A549 (cell line): ENCODE results near the gene MAP6. TPM values are rescaled to one million over a fixed set of nuclear protein-coding genes. Genes with fewer than 3 reads are reported as not detected.

ENCODE experiments used
- ATAC-seq, 2 experiments: fragments of 200-7000 bp in 1 of 2; fragments of >200 bp in 1 of 2; cut with Nextera tagmentation in 1 of 2; cut with Tn5 transposase in 1 of 2; 3 replicates each; pipeline versions ENCODE4 v1.8.0 to v1.9.1; 2018 to 2020; ENCODE audit warnings: mild to moderate bottlenecking in 1 of 2, moderate library complexity in 1 of 2
- CTCF ChIA-PET: fragments of 300-600 bp; sonication (Branson Sonifier 250); formaldehyde crosslinking; extraction: SDS; loops from one replicate; lab custom pipeline; 2021; ENCODE audit warnings: antibody characterized with exemption, inconsistent platforms; lab: Yijun Ruan, JAX
- POLR2A ChIA-PET: fragments of 350-600 bp; formaldehyde crosslinking; extraction: SDS; loops from one replicate; lab custom pipeline; 2021; ENCODE audit warnings: antibody characterized with exemption, inconsistent platforms; lab: Yijun Ruan, JAX
- DNase-seq, 2 experiments: peaks; one replicate each; pipeline versions ENCODE4 v3.0.0 to v3.0.0-alpha.2; 2011 to 2016; ENCODE audit warnings: low read depth in 1 of 2, low spot score in 1 of 2
- FAIRE-seq: peaks from 2 replicates; lab custom pipeline; 2011; peaks lifted over from hg19 to GRCh38; lab: Jason Lieb, UNC
- H3K27ac ChIP-seq, 2 experiments: fragments of >200 bp; sonication (Bioruptor Twin); formaldehyde crosslinking; 3 replicates each; pipeline ENCODE4 v1.5.1; 2016 to 2017
- H3K4me1 ChIP-seq: fragments of >200 bp; sonication (Bioruptor Twin); formaldehyde crosslinking; 3 replicates; pipeline ENCODE4 v1.6.1; 2016
- H3K4me2 ChIP-seq: fragments of >200 bp; sonication (Bioruptor Twin); formaldehyde crosslinking; 3 replicates; pipeline ENCODE4 v1.6.1; 2016
- H3K4me3 ChIP-seq: fragments of >200 bp; sonication (Bioruptor Twin); formaldehyde crosslinking; 3 replicates; pipeline ENCODE4 v1.5.1; 2016
- H3K9me3 ChIP-seq: fragments of >200 bp; sonication (Bioruptor Twin); formaldehyde crosslinking; 3 replicates; pipeline ENCODE4 v1.6.1; 2016
- CBX2 ChIP-seq: fragments of 200-600 bp; sonication (generic); IDR thresholded peaks from 2 replicates; pipeline ENCODE4 v1.6.1; 2016; ENCODE audit warnings: low read depth, mild to moderate bottlenecking, borderline replicate concordance
- CBX8 ChIP-seq: fragments of 200-600 bp; sonication (generic); IDR thresholded peaks from 2 replicates; pipeline ENCODE4 v1.6.1; 2016
- CEBPB ChIP-seq, 2 experiments: fragments of >200 bp in 1 of 2; sonication (Bioruptor Twin) in 1 of 2; formaldehyde crosslinking in 1 of 2; IDR thresholded peaks; 2 replicates each; pipeline ENCODE4 v1.6.1; 2012 to 2016
- CHD2 ChIP-seq: fragments of 150-350 bp; IDR thresholded peaks from 2 replicates; pipeline ENCODE4 v1.6.1; 2014; ENCODE audit warnings: low read length; ENCODE audit not compliant: partially characterized antibody
- E2F6 ChIP-seq: IDR thresholded peaks from 2 replicates; pipeline ENCODE4 v1.6.1; 2012; ENCODE audit warnings: low read depth, borderline replicate concordance
- FOSL2 ChIP-seq, 2 experiments: fragments of 450-650 bp in 1 of 2; fragments of >200 bp in 1 of 2; sonication (Bioruptor Twin) in 1 of 2; formaldehyde crosslinking; IDR thresholded peaks; 2 replicates each; pipeline versions ENCODE4 v1.5.0 to v1.6.1; 2016 to 2020; ENCODE audit warnings: mild to moderate bottlenecking in 1 of 2, moderate library complexity in 1 of 2
- FOXS1 ChIP-seq: fragments of 250-450 bp; sonication (Bioruptor Pico); IDR thresholded peaks from 2 replicates; pipeline ENCODE4 v1.5.0; 2020; ENCODE audit warnings: mild to moderate bottlenecking, moderate library complexity
- GATA3 ChIP-seq: IDR thresholded peaks from 2 replicates; pipeline ENCODE4 v1.6.1; 2012; ENCODE audit warnings: borderline replicate concordance
- HOXB13 ChIP-seq: fragments of 250-450 bp; sonication (Bioruptor Pico); IDR thresholded peaks from 2 replicates; pipeline ENCODE4 v1.5.0; 2020; ENCODE audit warnings: low read depth, mild to moderate bottlenecking, moderate library complexity
- JUN ChIP-seq, 2 experiments: fragments of >200 bp; sonication (Bioruptor Twin); formaldehyde crosslinking; IDR thresholded peaks; 2 replicates in 1 of 2; 3 replicates in 1 of 2; pipeline ENCODE4 v1.6.1; 2016 to 2017
- KDM1A ChIP-seq: fragments of 200-600 bp; sonication (generic); IDR thresholded peaks from 2 replicates; pipeline ENCODE4 v1.6.1; 2016; ENCODE audit warnings: low read depth, mild to moderate bottlenecking
- MAFK ChIP-seq: fragments of 450-650 bp; IDR thresholded peaks from 2 replicates; pipeline ENCODE4 v1.6.1; 2014; ENCODE audit not compliant: partially characterized antibody
- MAX ChIP-seq: IDR thresholded peaks from 2 replicates; pipeline ENCODE4 v1.6.1; 2012
- MAZ ChIP-seq: fragments of 150-350 bp; IDR thresholded peaks from 2 replicates; pipeline ENCODE4 v1.6.1; 2014; ENCODE audit warnings: antibody characterized with exemption, low read depth, low read length, borderline replicate concordance
- NFE2L2 ChIP-seq: fragments of 150-350 bp; conservative IDR thresholded peaks from 2 replicates; pipeline ENCODE4 v1.6.1; 2014; ENCODE audit warnings: low read length
- NPAS2 ChIP-seq: fragments of 250-450 bp; sonication (Bioruptor Pico); IDR thresholded peaks from 2 replicates; pipeline ENCODE4 v1.8.0; 2022; ENCODE audit warnings: mild to moderate bottlenecking, moderate library complexity, borderline replicate concordance
- NR3C1 ChIP-seq: fragments of >200 bp; sonication (Bioruptor Twin); formaldehyde crosslinking; IDR thresholded peaks from 3 replicates; pipeline ENCODE4 v1.6.1; 2017
- PHF8 ChIP-seq: fragments of 200-600 bp; sonication (generic); IDR thresholded peaks from 2 replicates; pipeline ENCODE4 v1.6.1; 2016; ENCODE audit warnings: low read depth, mild to moderate bottlenecking, antibody characterized with exemption, moderate library complexity, borderline replicate concordance
- POLR2A ChIP-seq: IDR thresholded peaks from 2 replicates; pipeline ENCODE4 v1.6.1; 2012; ENCODE audit warnings: mild to moderate bottlenecking, low read length
- POLR2AphosphoS2 ChIP-seq: conservative IDR thresholded peaks from 2 replicates; pipeline ENCODE4 v1.6.1; 2012; ENCODE audit warnings: low read length, improper control_type of control experiment, inconsistent platforms
- RAD21 ChIP-seq, 2 experiments: fragments of >200 bp in 1 of 2; sonication (Bioruptor Twin) in 1 of 2; formaldehyde crosslinking in 1 of 2; IDR thresholded peaks in 1 of 2; conservative IDR thresholded peaks in 1 of 2; 2 replicates in 1 of 2; 3 replicates in 1 of 2; pipeline ENCODE4 v1.6.1; 2012 to 2018; ENCODE audit warnings: inconsistent platforms in 1 of 2
- RCOR1 ChIP-seq: fragments of 150-350 bp; IDR thresholded peaks from 2 replicates; pipeline ENCODE4 v1.6.1; 2014; ENCODE audit warnings: antibody characterized with exemption, low read length, low read depth
- RNF2 ChIP-seq: fragments of 200-600 bp; sonication (generic); IDR thresholded peaks from 2 replicates; pipeline ENCODE4 v1.6.1; 2016; ENCODE audit warnings: low read depth, mild to moderate bottlenecking, antibody characterized with exemption, moderate library complexity, borderline replicate concordance
- TP53 ChIP-seq: fragments of 250-450 bp; sonication (Bioruptor Pico); IDR thresholded peaks from 2 replicates; pipeline ENCODE4 v1.5.0; 2021; ENCODE audit warnings: mild to moderate bottlenecking, moderate library complexity
- USF2 ChIP-seq: fragments of 450-650 bp; IDR thresholded peaks from 2 replicates; pipeline ENCODE4 v1.6.1; 2014; ENCODE audit warnings: antibody characterized with exemption
- ZC3H11A ChIP-seq: fragments of 450-650 bp; IDR thresholded peaks from 2 replicates; pipeline ENCODE4 v1.6.1; 2014; ENCODE audit warnings: antibody characterized with exemption, mild to moderate bottlenecking
- ZNF302 ChIP-seq: fragments of 250-450 bp; sonication (Bioruptor Pico); IDR thresholded peaks from 2 replicates; pipeline ENCODE4 v1.9.0; 2021; ENCODE audit warnings: inconsistent platforms, mild to moderate bottlenecking, moderate library complexity
- WGBS: methylation state at CpG from one replicate; pipeline ENCODE4 v1.1.6; 2017; ENCODE audit errors: missing lambda C conversion rate; 5-methylcytosine and 5-hydroxymethylcytosine counted together
- polyA plus RNA-seq, 4 experiments: library from polyadenylated mRNA; depleted of rRNA in 3 of 4; stranded (reverse); fragments of >200 nt; fragmentation: RNase III in 1 of 4; extraction: RNeasy Plus Mini Kit Qiagen cat#74134 plus additional on column Dnase treatment in 1 of 4; gene quantifications; 2 replicates in 3 of 4; 3 replicates in 1 of 4; pipeline ENCODE4 v1.2.3, GENCODE V29; 2011 to 2017

MAP6 gene
- polyA plus RNA-seq, 2 of the 4 experiments (the other 2 are of a cell fraction), result 1.1 to 2.1 TPM

- Histone ChIP-seq H3K9me3 (no peaks in the 10 kb centered on the region), H3K27ac (no peak overlapping the region), H3K4me3 (no peak overlapping the region), H3K4me2 (no peak overlapping the region), H3K4me1 (peaks cover 6% of the 10 kb centered on the region; the same call in 2 of the 3 replicates)
- DNase-seq (no peak), FAIRE-seq (no peak), ATAC-seq (no peak)
- POLR2A ChIA-PET, result no interaction called here
- WGBS, result 19% methylated on average over 2 of the region's 2 CpGs
- CTCF ChIA-PET, result interaction anchor here (1.5 kb wide), 1 partner anchor 17 kb away, joined by 3 read pairs; no protein-coding TSS in a partner anchor
- TF ChIP-seq CHD2 (no peak), HOXB13 (CRISPR knock-in tag) (no peak), FOSL2 (IDR thresholded peaks at IDR 0.05) (no peak), FOSL2 (CRISPR knock-in tag; IDR thresholded peaks at IDR 0.05) (no peak), CEBPB (IDR thresholded peaks at IDR 0.05) (no peak), POLR2AphosphoS2 (no peak)
Measured at GRCh38 chr11:75631086-75631730, 37.6 kb downstream of the MAP6 start.

- ChIA-PET POLR2A (no interaction called here), CTCF (interaction anchor here (1.0 to 1.6 kb wide), 3 partner anchors 9 to 95 kb away, joined by 3 to 7 read pairs (median 6); no protein-coding TSS in a partner anchor)
- TF ChIP-seq KDM1A (no peak), ZC3H11A (no peak), FOXS1 (CRISPR knock-in tag) (no peak), MAFK (no peak), POLR2A (no peak), RNF2 (no peak), JUN (IDR thresholded peaks at IDR 0.05) (no peak), PHF8 (no peak), ZNF302 (CRISPR knock-in tag) (no peak), NFE2L2 (no peak), RCOR1 (no peak), TP53 (CRISPR knock-in tag) (no peak), MAZ (no peak), NPAS2 (no peak), GATA3 (no peak), CBX8 (no peak), NR3C1 (no peak), MAX (no peak), RAD21 (conservative IDR thresholded peaks at IDR 0.05 in 1 of 2, IDR thresholded peaks at IDR 0.05 in 1 of 2) (no peak)
- 68% methylated on average over 11 of the region's 11 CpGs for WGBS
- no peak overlapping the region for H3K4me3 ChIP-seq
- no peaks in the 10 kb centered on the region for H3K9me3 ChIP-seq
- H3K27ac ChIP-seq, result no peak overlapping the region
- DNase-seq (no peak), FAIRE-seq (no peak), ATAC-seq (no peak)
- peaks cover 10% of the 10 kb centered on the region; the same call in 2 of the 3 replicates for H3K4me1 ChIP-seq
- no peak overlapping the region for H3K4me2 ChIP-seq
Measured at GRCh38 chr11:75627906-75628668, 40.8 kb downstream of the MAP6 start.

GRCh38 chr11:75626889-75627529 is 41.8 kb downstream of the MAP6 start:
- Histone ChIP-seq H3K4me1 (peaks cover 10% of the 10 kb centered on the region; the same call in 2 of the 3 replicates), H3K9me3 (no peaks in the 10 kb centered on the region), H3K27ac (no peak overlapping the region), H3K4me3 (no peak overlapping the region), H3K4me2 (no peak overlapping the region)
- ATAC-seq, result no peak
- WGBS, result 93% methylated on average over 8 of the region's 8 CpGs
- FAIRE-seq, result no peak
- CTCF ChIA-PET, result interaction anchor here (1.0 to 1.1 kb wide), 3 partner anchors 25 to 96 kb away, joined by 3 to 7 read pairs (median 3); no protein-coding TSS in a partner anchor
- TF ChIP-seq ZC3H11A, result no peak
- no peak for TF ChIP-seq CBX2
- TF ChIP-seq E2F6, result no peak
- no peak for TF ChIP-seq RCOR1
- no peak for TF ChIP-seq USF2
- POLR2A ChIA-PET, result no interaction called here
- DNase-seq, result no peak
